Astrocyte of the cerebellum (primary cell): ENCODE measurements around the gene GON4L.

Source experiments
- DNase-seq: peaks from one replicate; pipeline ENCODE4 v3.0.0-alpha.2; 2011; ENCODE audit warnings: low read depth
- H3K4me3 ChIP-seq: 2 replicates; pipeline ENCODE4 v1.5.1; 2011; ENCODE audit warnings: mild to moderate bottlenecking, low read depth, low read length, moderate library complexity
- CTCF ChIP-seq: IDR thresholded peaks from 2 replicates; pipeline ENCODE4 v1.5.1; 2012; ENCODE audit warnings: low read length, low read depth, moderate library complexity, mild to moderate bottlenecking; ENCODE audit errors: missing control alignments
- in situ Hi-C: cut with HindIII; loops from 2 replicates; pipeline ENCODE4 v1.10.0; 2017; ENCODE audit warnings: low sequenced_read_pairs

The GON4L gene

GRCh38 chr1:155893389-155894142, 36.6 kb upstream of the GON4L start:
- no peak for DNase-seq
- TF ChIP-seq CTCF: no peak
- no peak overlapping the region for H3K4me3 ChIP-seq
- in situ Hi-C loops: no loop called here

- no peak for TF ChIP-seq CTCF
- H3K4me3 ChIP-seq: no peak overlapping the region
- no peak for DNase-seq
- in situ Hi-C loops: no loop called here
Measured at GRCh38 chr1:155892796-155893195, 35.8 kb upstream of the GON4L start.

GRCh38 chr1:155890251-155890650, 33.2 kb upstream of the GON4L start:
- in situ Hi-C loops: no loop called here
- H3K4me3 ChIP-seq: no peak overlapping the region
- no peak for TF ChIP-seq CTCF
- DNase-seq: no peak

GRCh38 chr1:155889566-155889965, 32.6 kb upstream of the GON4L start:
- in situ Hi-C loops: no loop called here
- no peak for TF ChIP-seq CTCF
- DNase-seq: no peak

GRCh38 chr1:155888481-155888880, 31.5 kb upstream of the GON4L start:
- TF ChIP-seq CTCF: no peak
- in situ Hi-C loops: no loop called here
- H3K4me3 ChIP-seq: no peak overlapping the region
- DNase-seq: no peak

More at GRCh38 chr1:155889566-155889965, 32.6 kb upstream of the GON4L start:
- H3K4me3 ChIP-seq: no peak overlapping the region

- no peak for TF ChIP-seq CTCF
- in situ Hi-C loops: no loop called here
- DNase-seq: no peak
- no peak overlapping the region for H3K4me3 ChIP-seq
Measured at GRCh38 chr1:155884982-155885381, 28.0 kb upstream of the GON4L start.
